ENCODE measurements around the gene RNF157. TPM values are rescaled to one million over a fixed set of nuclear protein-coding genes. Genes with fewer than 3 reads are reported as not detected.
A peak's percentile ranks its signal among the peaks of the same experiment; 100 is the strongest.

Gene RNF157
- total and polyA plus RNA-seq, 2 of the 13 experiments (the other 11 are each of a cell fraction or from before 2014, with no cell fraction given): 0.44 to 1.5 TPM

DNA sequence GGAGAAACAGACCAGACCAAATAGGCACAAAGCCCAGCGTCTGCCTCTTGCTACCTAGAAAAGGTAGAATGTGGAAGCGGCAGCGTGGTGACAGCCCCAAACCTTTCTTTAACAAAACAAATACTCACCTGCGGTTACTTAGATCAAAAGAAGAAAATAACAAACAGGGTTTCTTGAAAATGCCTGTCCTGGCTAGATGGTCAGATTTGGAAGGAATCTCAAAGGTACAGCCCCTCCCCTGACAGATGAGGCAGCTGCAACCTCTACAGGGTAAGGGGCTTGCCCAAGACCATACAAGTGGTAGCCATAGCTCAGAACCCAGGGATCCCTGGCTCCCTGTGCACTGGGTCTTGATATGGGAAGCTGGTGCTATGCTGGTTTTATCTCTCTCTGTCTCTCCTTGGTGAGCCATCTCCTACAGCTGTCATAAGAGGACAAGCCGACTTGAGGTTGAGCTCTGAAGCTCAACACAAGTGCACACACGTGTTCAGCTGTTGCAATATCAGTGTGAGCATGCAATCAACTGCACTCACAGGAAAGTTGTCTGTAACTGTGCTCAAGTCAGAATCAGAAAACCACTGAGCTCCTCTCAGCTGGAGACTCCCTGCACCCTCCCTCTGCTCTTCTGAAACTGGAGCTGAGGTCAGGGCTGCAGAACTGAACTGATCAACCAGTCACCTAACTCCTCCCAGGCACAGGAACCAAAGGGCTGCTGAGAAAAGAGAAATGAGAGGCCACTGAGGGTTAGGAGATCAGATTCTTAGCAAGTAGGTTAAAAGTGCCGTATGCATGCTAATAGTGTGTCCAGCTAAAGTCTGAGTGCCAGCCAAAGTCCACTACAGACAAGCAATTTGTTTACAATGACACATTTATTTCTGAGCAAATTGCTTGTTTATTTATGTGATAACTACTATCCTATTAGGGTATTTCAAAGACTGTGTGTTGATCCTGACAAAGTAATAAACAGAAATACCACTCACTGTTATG lies 6.1 kb upstream of the RNF157 start (continued):
- TF ChIP-seq PAXIP1 (CRISPR knock-in tag; conservative IDR thresholded peaks at IDR 0.05): peak; percentile 85
- no peak for TF ChIP-seq ZNF777 (CRISPR knock-in tag; IDR thresholded peaks at IDR 0.05)
- 0 out of 2 replicates have a peak, but pooled peaks have one; percentile 5 for TF ChIP-seq GABPB1 (CRISPR knock-in tag; IDR thresholded peaks at IDR 0.05)
- no peak for TF ChIP-seq ZNF530 (CRISPR knock-in tag; IDR thresholded peaks at IDR 0.05; ENCODE audit: low read depth)
- TF ChIP-seq KDM6A (CRISPR knock-in tag; IDR thresholded peaks at IDR 0.05; ENCODE audit: low read depth): 0 out of 2 replicates have a peak, but pooled peaks have one; percentile 22
- no peak for TF ChIP-seq ZBTB44 (CRISPR knock-in tag; IDR thresholded peaks at IDR 0.05)
- peak; percentile 60; the same call in 1 of the 2 replicates for TF ChIP-seq HHEX (CRISPR knock-in tag; IDR thresholded peaks at IDR 0.05)
- TF ChIP-seq ZNF296 (CRISPR knock-in tag; conservative IDR thresholded peaks at IDR 0.05): no peak
- no peak for TF ChIP-seq BRD4 (CRISPR knock-in tag; IDR thresholded peaks at IDR 0.05)
- TF ChIP-seq ZNF746 (CRISPR knock-in tag; IDR thresholded peaks at IDR 0.05): no peak; the same call in 1 of the 2 replicates
- no peak for TF ChIP-seq RBFOX2 (IDR thresholded peaks at IDR 0.05; ENCODE audit: low read depth, low read length)
- TF ChIP-seq FOXO1 (CRISPR knock-in tag; IDR thresholded peaks at IDR 0.05): no peak; the same call in 1 of the 2 replicates
- TF ChIP-seq ZNF282 (IDR thresholded peaks at IDR 0.05; ENCODE audit: partially characterized antibody): no peak
- no peak for TF ChIP-seq YY1 (IDR thresholded peaks at IDR 0.05; ENCODE audit: insufficient read depth, insufficient replicate concordance, low read depth, low read length)
- peak; percentile 57; the same call in 1 of the 2 replicates for TF ChIP-seq ZNF335 (CRISPR knock-in tag; IDR thresholded peaks at IDR 0.05)
- peak; percentile 86 for TF ChIP-seq CEBPB (IDR thresholded peaks at IDR 0.05; ENCODE audit: borderline replicate concordance, low read depth, low read length)
- TF ChIP-seq TBX3 (IDR thresholded peaks at IDR 0.05; ENCODE audit: borderline replicate concordance): peak; percentile 81
- TF ChIP-seq EHMT2 (IDR thresholded peaks at IDR 0.05; ENCODE audit: borderline replicate concordance, low read depth, low read length): no peak
- TF ChIP-seq ZNF234 (CRISPR knock-in tag; conservative IDR thresholded peaks at IDR 0.05): no peak
- TF ChIP-seq FOXJ3 (CRISPR knock-in tag; IDR thresholded peaks at IDR 0.05; ENCODE audit: borderline replicate concordance): no peak
- TF ChIP-seq ATF4 (CRISPR knock-in tag; IDR thresholded peaks at IDR 0.05): peak in 1 of 2 experiments; percentile 74; a peak in 2 of 4 replicates
- TF ChIP-seq ZNF878 (CRISPR knock-in tag; IDR thresholded peaks at IDR 0.05): 0 out of 2 replicates have a peak, but pooled peaks have one; percentile 19
- TF ChIP-seq PAX8 (CRISPR knock-in tag; IDR thresholded peaks at IDR 0.05; ENCODE audit: borderline replicate concordance): no peak
- TF ChIP-seq ZNF124 (CRISPR knock-in tag; IDR thresholded peaks at IDR 0.05): no peak
